Measurements from ENCODE around the gene SLC15A1.

Gene SLC15A1, protein sequence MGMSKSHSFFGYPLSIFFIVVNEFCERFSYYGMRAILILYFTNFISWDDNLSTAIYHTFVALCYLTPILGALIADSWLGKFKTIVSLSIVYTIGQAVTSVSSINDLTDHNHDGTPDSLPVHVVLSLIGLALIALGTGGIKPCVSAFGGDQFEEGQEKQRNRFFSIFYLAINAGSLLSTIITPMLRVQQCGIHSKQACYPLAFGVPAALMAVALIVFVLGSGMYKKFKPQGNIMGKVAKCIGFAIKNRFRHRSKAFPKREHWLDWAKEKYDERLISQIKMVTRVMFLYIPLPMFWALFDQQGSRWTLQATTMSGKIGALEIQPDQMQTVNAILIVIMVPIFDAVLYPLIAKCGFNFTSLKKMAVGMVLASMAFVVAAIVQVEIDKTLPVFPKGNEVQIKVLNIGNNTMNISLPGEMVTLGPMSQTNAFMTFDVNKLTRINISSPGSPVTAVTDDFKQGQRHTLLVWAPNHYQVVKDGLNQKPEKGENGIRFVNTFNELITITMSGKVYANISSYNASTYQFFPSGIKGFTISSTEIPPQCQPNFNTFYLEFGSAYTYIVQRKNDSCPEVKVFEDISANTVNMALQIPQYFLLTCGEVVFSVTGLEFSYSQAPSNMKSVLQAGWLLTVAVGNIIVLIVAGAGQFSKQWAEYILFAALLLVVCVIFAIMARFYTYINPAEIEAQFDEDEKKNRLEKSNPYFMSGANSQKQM

DNA sequence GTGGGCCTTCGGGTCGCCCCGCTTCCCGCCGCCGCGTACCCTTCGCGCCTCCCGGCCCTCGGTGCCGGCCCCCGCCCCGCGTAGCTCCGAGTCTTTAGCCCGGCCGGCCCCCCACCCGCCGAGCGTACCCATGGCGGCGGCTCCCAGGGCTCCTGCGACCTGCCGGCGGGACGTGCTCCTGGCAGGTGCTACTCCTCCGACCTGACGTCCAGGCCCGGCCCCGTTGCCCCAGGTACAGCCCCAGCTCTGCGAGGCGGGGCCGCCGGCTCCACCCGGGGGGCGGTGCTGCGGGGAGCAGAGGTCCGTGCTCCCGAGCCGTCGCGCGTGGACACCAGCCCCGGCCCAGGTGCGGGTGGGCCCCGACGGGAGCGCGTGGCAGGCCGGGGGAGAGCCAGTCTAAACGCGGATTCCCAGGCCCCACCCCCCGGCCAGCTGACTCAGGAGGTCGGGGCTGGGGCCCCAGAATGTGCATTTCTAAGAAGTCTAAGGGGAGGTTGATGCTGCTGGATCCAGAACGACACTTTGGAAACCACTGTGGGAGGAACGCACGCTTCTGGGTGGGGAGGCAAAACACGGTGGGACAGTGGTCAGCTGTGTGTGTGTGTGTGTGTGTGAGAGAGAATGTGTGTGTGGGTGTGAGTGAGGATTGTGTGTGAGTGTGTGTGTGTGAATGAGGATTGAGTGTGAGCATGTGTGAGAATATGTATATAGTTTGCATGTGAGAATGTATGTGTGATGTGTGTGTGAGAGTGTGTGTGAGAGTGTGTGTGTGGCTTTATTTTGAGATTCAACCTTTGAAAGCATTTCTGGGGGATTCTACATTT, at the start of gene SLC15A1:
Gene SLC15A1, minus strand, starts transcription at position 206 of the 824 bp plus-strand sequence. Its CDS starts 74 bp downstream, at position 132.
- TF ChIP-seq, protein P1, sequence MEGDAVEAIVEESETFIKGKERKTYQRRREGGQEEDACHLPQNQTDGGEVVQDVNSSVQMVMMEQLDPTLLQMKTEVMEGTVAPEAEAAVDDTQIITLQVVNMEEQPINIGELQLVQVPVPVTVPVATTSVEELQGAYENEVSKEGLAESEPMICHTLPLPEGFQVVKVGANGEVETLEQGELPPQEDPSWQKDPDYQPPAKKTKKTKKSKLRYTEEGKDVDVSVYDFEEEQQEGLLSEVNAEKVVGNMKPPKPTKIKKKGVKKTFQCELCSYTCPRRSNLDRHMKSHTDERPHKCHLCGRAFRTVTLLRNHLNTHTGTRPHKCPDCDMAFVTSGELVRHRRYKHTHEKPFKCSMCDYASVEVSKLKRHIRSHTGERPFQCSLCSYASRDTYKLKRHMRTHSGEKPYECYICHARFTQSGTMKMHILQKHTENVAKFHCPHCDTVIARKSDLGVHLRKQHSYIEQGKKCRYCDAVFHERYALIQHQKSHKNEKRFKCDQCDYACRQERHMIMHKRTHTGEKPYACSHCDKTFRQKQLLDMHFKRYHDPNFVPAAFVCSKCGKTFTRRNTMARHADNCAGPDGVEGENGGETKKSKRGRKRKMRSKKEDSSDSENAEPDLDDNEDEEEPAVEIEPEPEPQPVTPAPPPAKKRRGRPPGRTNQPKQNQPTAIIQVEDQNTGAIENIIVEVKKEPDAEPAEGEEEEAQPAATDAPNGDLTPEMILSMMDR (IDR thresholded peaks at IDR 0.05; ENCODE audit: borderline replicate concordance, insufficient read depth, low read depth, low read length) = no peak
- no peak within 1 kb of the TSS for H3K4me3 ChIP-seq (ENCODE audit: low read depth, low read length)

DNA sequence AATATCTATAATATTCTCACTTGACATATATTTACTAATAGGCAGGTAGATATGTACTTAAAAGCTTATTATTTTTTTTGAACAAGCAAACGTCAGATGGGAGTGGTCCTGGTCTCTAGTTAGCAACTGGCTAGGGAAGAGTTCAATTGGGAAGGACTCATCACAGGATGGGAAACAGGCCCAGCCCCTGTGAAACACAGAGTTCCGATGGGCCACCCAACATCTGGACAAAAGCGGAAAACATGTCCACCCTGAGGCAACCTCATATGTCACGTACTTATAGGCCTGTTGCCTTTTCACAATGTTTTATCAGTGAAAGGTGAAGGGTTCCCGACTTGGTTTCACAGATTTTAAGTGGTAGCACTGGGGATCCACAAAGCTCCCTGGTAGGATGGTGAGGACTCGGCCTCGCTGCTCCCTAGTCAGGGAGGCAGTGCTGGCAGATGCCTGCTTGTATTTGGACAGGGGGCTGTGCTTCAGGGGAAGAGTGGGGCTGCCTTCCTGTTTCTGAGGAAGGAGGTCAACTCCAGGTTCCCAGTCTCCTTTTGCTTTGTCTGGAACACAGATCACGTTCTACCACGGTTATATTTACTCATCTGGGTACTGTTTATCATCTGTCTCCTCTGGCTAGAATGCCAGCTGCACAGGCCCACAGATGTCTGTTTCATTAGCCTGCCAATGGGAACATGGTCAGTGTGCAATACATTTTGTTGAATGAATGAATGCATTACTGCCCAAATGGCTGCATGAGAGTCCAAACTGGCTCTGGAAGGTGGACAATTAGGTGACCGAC, 49.4 kb upstream of the SLC15A1 start:
- H3K4me3 ChIP-seq (ENCODE audit: low read depth, low read length) = no peak overlapping the region
- TF ChIP-seq, protein P1 (IDR thresholded peaks at IDR 0.05; ENCODE audit: borderline replicate concordance, insufficient read depth, low read depth, low read length) = no peak

DNA sequence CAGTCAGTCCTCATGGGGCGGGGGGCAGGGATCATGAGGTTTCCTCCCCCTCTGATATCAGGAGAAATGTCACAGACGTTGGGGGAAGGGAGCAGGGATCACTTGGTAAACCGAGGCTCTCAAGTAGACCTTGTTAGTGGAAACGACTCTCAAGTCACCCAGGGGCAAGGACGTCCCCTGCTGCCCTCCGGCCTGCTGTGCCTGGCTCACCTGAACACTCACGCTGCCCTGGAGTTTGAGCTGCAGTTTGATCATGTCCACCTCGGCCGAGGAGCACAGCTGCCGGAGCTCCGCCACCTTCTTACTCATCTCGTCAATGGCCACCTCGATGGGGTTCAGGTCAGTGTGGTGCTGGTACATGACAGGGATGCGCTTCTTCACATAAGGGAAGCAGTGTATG, 47.6 kb upstream of the SLC15A1 start:
- no peak overlapping the region for H3K4me3 ChIP-seq (ENCODE audit: low read depth, low read length)
- TF ChIP-seq, protein P1 (IDR thresholded peaks at IDR 0.05; ENCODE audit: borderline replicate concordance, insufficient read depth, low read depth, low read length) = no peak

DNA sequence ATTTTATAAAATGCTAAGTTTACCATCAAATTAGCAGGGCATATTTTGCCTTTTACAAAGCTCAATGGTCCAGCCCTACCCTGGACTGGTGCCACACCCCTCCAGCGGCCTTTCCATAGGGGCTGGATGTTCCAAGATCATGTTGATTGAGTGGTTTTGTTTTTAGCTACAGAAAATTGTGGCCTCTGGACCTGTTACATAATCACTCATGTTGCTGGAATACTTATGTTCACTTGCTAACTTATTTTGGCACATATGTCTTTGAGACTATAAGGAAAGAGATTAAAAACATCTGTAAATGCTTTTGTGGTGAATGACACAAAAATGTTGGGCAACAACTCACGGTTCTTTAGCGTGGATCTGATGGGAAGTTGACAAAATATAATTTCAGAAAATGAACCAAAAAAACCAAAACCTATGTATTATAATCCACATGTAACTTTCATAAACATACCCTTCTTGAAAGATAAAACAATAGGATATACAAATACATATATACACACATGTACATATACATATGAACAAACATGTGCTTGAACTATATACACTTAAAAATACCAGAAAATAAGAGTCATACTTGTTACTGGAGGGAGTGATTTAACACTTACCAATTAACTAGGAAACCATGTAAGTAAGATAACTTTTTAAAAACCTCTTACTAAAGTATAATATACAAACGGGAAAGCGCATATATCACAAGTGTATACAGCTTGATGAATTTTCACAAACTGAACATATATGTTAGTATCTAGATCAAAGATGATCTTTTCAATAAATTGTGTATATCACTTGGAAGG, 46.6 kb upstream of the SLC15A1 start:
- TF ChIP-seq, protein P1 (IDR thresholded peaks at IDR 0.05; ENCODE audit: borderline replicate concordance, insufficient read depth, low read depth, low read length) = no peak
- H3K4me3 ChIP-seq (ENCODE audit: low read depth, low read length) = no peak overlapping the region

DNA sequence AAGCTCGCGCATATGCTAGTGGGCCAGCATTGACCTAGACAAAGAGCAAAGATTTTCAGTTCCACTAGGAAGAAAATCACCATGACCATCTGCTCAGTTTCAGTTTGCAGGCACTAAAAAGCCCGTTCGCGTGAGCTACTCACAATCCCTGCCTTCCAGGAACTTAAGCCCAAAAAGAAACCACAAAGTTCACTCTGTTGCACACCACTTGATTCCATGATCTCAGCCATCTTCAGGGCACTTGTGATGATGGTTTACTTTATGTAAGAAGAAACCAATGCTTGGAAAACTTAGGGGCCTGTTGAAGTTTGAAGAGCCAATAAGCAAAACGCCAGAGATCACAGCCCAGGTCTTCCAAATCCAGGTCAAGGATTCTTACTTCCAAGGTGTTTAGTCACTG, 45.0 kb upstream of the SLC15A1 start:
- TF ChIP-seq, protein P1 (IDR thresholded peaks at IDR 0.05; ENCODE audit: borderline replicate concordance, insufficient read depth, low read depth, low read length) = no peak
- no peak overlapping the region for H3K4me3 ChIP-seq (ENCODE audit: low read depth, low read length)

DNA sequence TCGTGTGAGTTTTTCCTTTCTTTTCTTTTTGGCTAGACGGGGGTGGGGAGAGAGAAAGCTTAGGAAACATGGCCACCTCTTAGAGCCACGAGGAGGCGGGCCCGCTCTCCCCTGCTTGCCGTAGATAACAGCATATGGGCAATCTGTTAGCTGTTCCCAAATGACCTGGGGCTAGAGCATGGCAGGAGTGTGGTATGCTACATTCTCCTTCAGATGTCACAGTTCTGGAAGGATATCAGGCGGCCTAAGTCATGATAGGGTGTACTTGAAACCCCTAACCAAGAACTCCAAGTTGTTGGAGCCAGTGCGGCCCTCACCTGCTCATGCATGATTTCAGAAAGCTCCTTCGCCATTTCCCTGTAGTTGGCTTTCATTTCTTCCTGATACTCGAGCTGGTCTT, 44.3 kb upstream of the SLC15A1 start:
- no peak overlapping the region for H3K4me3 ChIP-seq (ENCODE audit: low read depth, low read length)

More for the DNA sequence above, 44.3 kb upstream of the SLC15A1 start:
- TF ChIP-seq, protein P1 (IDR thresholded peaks at IDR 0.05; ENCODE audit: borderline replicate concordance, insufficient read depth, low read depth, low read length) = no peak

All from GM12875 (cell line).